GM19452 (cell line): ENCODE data around the gene GSTK1.
A peak's percentile ranks its signal among the peaks of the same experiment; 100 is the strongest.
"Not testable (repeated sequence)": the region's sequence is repeated elsewhere in the genome, so short reads cannot be mapped to it uniquely, and the experiment has no call there.

Experiments used
- ATAC-seq: cut with Tn5 transposase; IDR thresholded peaks from one replicate; pipeline ENCODE4 v1.9.1; 2021; ENCODE audit not compliant: unreplicated experiment

GSTK1 gene

DNA sequence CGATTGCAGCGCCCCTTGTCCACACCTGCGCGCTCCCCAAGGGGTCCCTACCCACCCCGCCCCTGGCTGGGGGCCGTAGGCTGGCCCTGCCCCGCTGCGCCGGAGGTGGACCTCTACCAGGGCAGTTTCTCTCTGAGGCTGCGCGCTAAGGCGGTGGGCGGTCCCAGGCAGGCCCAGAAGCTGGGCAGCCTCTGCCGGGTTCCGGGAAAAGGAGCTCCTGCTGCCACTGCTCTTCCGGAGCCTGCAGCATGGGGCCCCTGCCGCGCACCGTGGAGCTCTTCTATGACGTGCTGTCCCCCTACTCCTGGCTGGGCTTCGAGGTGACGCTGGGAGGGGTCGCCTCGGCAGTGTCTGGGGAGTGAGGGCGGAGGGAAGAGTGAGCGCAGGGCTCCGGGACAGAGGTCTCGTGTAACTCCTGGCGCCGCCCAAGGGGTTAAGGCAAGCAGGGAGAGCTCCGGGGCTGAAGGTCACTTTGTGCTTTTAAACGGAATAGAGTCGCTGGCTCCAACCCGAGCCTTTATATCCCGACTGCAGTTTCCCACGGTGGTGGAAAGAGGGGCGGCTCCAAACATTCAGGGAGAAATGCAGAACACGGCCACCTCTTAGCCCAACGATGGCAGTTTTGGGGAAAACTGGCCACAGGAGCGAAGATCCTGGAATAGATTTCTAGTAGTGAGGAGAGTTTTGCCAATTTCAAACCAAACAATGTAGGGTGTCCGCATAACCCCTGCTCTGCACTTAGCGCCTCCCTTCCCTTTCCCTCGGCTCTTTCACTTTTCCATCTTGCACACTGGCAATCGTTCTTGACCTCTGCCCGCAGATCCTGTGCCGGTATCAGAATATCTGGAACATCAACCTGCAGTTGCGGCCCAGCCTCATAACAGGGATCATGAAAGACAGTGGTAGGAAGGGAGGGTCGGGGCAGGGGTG is at the start of gene GSTK1:
GSTK1 (plus strand) TSS at position 176 of the 930 bp plus-strand sequence; CDS start at position 249, 73 bp downstream.
- peak; percentile 96 for ATAC-seq

DNA sequence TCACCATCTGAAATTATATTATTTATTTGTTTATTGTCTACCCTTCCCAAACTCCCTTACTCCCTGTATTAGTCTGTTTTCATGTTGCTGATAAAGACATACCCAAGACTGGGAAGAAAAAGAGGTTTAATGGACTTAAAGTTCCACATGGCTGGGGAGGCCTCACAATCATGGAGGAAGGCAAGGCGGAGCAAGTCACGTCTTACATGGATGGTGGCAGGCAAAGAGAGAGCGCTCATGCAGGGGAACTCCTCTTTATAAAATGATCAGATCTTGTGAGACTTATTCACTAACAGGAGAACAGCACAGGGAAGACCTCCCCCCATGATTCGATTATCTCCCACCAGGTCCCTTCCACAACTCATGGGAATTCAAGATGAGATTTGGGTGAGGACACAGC is 49.8 kb upstream of the GSTK1 start:
- ATAC-seq = not testable (repeated sequence)

- ATAC-seq = peak; percentile 86
Measured at GRCh38 chr7:143214789-143215679, 48.2 kb upstream of the GSTK1 start.

DNA sequence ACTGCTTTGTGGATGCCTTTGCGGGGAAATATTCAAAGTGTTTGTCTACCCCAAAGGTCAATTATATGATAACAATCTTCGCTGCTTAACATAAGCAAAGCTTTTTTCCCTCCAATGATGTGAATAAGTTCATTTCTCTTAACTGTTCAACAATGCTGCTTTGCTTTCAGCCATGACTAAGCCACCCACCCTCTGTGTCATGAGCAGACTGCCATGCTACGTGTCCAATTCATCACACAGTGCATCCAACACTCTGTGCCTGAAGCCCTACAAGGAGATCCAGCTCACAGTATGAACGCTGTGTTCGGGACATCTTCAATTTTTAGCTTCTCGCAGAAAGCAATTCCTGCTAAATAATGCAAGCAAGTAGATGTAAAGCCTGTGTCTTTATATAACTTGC is 47.1 kb upstream of the GSTK1 start:
- ATAC-seq = no peak

GRCh38 chr7:143216686-143217085 is 46.6 kb upstream of the GSTK1 start:
- ATAC-seq = no peak

- ATAC-seq = no peak
Measured at GRCh38 chr7:143217806-143218205, 45.4 kb upstream of the GSTK1 start.

- no peak for ATAC-seq
Measured at GRCh38 chr7:143221286-143221685, 42.0 kb upstream of the GSTK1 start.

GRCh38 chr7:143221737-143222136 is 41.5 kb upstream of the GSTK1 start, which contains the start of gene TAS2R40:
Gene TAS2R40, plus strand, starts transcription at chr7:143222037. Its CDS starts 42 bp downstream, at chr7:143222079.
- no peak for ATAC-seq

DNA sequence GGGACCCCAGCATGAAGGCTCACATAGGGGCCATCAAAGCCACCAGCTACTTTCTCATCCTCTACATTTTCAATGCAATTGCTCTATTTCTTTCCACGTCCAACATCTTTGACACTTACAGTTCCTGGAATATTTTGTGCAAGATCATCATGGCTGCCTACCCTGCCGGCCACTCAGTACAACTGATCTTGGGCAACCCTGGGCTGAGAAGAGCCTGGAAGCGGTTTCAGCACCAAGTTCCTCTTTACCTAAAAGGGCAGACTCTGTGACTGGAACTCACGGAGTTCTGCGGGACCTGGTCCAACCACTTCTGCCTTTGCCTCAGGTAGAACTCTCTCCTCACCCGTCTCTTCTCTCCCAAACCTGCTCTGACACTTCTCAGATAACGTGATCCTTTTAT is 40.5 kb upstream of the GSTK1 start:
- no peak for ATAC-seq

DNA sequence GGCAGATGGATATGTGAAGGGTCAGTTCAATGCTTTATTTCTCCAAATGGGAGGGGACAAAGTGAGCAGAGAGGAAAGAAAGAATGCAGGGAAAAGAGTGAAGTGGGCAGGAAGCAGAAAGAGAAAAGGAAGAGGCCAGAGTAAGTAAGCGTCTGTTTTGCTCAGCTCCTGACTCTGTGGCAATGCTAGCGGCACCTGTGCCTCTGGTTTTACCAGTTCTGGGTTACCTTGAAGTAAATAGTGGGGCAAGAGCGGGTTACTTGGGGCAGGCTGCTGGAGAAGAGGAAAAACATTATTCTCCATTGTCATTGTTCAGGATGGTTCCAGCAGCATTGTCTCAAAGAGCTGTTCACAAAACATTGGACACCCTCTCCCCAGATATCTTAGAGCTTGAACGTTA is 39.5 kb upstream of the GSTK1 start:
- no peak for ATAC-seq

- ATAC-seq = no peak
Measured at GRCh38 chr7:143225047-143225446, 38.2 kb upstream of the GSTK1 start.

DNA sequence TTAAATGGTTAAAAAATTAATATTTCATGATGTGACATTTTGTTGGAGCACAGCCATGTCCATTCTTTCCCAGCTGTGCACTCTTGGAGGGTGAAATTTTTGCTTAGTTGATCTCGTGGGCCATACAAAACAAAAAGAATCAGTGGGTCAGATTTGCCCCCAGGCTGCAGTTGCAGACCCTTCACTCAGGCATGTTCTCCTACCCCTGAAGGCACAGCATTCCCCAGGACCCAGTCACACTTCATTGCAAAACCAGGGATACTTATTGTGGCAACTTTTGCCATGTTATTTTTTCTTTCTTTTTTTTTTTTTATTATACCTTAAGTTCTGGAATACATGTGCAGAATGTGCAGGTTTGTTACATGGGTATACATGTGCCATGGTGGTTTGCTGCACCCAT is 35.4 kb upstream of the GSTK1 start:
- ATAC-seq = no peak

DNA sequence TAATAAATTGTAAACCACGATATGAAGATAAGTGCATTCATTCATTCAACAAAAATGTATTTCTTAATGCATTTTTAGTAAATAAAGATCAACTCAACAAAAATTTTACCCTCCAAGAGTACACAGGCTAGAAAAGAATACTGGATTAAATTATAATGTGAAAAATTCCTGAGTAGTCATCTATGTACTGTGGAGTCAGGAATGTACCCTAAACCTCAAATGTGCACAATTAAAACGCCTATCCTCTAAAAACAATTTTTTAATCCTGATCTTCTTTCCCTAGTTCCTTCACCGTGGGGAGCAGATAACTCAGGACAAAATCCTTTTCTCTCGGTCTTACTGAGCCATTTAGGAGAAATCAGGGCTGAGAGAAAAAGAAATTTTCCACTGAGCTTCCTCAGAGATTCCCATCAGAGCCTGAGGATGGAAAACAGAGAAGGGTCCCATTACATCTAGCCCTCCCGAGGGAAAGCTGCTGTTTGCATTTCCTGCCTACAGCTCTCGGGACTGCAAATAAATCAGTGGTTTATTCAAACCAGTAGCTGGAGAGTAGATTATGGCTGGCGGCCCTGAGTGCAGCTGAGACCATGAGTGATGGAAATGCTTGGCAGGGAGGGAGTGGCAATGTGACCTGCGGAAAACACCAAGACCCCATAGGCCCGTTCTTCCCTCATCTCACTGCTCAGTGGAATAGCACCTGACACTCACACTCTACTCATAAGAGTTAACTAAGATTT is 34.0 kb upstream of the GSTK1 start:
- no peak for ATAC-seq

DNA sequence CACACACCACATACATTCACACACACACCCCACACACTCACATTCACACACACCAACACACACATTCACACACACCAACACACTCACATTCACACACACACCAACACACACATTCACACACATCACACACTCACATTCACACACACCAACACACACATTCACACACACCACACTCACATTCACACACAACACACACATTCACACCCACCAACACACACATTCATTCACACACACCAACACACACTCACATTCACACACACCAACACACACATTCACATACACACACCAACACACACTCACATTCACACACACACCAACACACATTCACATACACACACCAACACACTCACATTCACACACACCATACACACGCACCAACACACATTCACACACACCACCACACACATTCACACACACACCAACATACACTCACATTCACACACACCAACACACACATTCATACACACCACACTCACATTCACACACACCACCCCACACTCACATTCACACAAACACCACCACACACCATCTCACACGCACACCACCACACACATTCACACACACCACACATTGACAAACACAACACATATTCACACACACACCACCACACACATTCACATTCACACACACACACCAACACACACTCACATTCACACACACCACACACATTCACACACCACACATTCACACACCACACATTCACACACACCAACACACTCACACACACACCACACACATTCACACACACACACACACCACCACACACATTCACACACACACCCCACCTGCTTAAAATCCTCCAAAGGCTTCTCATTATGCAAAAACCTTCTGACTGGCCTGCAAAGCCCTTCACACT is 32.4 kb upstream of the GSTK1 start:
- no peak for ATAC-seq

- no peak for ATAC-seq
Measured at GRCh38 chr7:143233816-143234532, 29.3 kb upstream of the GSTK1 start.

- no peak for ATAC-seq
Measured at GRCh38 chr7:143234533-143234875, 28.7 kb upstream of the GSTK1 start.

GRCh38 chr7:143235561-143235960 is 27.7 kb upstream of the GSTK1 start:
- no peak for ATAC-seq

DNA sequence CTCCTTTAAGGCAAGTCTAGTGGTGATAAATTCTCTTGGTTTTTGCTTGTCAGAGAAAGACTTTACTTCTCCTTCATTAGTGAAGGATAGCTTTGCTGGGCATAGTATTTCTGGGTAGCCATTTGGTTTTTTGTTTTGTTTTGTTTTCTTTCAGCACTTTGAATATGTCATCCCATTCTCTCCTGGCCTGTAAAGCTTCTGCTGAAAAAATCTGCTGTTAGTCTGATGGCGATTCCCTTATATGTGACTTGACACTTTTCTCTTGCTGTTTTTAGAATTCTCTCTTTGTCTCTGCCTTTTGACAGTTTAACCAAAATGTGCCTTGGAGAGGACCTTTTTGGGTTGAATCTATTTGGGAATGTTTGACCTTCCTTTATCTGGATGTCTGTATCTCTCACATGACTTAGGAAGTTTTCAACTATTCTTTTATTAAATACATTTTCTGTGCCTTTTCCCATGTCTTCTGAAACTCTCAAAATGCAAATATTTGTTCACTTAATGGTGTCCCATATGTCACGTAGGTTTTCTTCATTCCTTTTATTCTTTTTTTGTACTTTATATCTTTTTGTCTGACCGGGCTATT is 26.7 kb upstream of the GSTK1 start:
- ATAC-seq = no peak

DNA sequence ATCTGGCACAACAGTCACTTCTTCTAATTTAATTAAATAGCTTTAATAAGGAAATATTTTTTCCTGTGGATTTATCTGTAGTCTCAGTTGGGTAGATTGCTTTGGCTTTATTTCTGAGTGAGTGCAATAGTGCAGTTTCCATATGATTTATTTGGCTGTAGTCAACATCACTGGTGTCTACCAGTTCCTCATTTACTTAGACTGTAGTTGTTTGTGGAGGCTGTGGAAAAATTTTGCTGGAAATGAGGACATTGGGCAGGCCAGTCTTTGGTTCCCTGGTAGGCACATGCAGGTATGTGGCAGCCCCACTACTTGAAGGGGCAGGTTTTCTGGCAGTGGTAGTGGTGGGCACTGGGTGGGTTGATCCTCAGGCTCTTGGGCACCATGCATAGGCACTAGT is 25.9 kb upstream of the GSTK1 start:
- ATAC-seq = no peak
